ENCODE data around the gene NKX6-2. TPM values are rescaled to one million over a fixed set of nuclear protein-coding genes. Genes with fewer than 3 reads are reported as not detected.
"Not testable (repeated sequence)": the region's sequence is repeated elsewhere in the genome, so short reads cannot be mapped to it uniquely, and the experiment has no call there.

NKX6-2 gene
- total RNA-seq, 2 donors from 2014 or later = 2.1 TPM; not detected in 1

DNA sequence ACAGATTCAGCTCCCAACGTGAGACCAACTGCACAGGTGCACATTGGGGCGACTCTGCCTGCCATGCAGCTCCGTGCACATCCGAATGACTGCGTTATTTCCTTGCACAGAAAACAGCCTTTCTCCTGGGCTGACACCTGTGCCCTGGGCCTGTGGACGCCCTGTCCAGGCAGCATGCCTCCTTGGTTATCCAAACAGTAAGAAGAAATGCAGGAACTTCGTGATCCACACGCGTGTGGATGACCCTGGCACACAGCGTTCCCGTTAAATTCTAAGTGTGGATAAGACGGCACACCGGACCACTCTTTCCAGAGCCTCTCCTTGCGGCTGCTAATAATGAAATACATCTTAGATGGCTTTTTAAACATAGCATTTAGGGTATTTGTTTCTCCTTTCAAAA is 39.6 kb downstream of the NKX6-2 start:
- Histone ChIP-seq H3K4me3 (no peak overlapping the region), H3K36me3 (replicated peaks in 1 of 2; ENCODE audit: insufficient read depth in 1 of 2, low read depth in 2 of 2) (no peaks in the 10 kb centered on the region), H3K27ac (no peak overlapping the region), H3K9me3 (no peaks in the 10 kb centered on the region), H3K27me3 (no peaks in the 10 kb centered on the region), H3K4me1 (no peaks in the 10 kb centered on the region)
- DNase-seq (no peak), ATAC-seq (no peak)
- intact Hi-C loops (cut with DNase I) = no loop called here
- whole genome bisulfite sequencing, 2 donors = 89 to 90% methylated on average over 13 to 14 of the region's 14 CpGs
- no peak for TF ChIP-seq POLR2A (IDR thresholded peaks at IDR 0.05)
- TF ChIP-seq, protein P1, sequence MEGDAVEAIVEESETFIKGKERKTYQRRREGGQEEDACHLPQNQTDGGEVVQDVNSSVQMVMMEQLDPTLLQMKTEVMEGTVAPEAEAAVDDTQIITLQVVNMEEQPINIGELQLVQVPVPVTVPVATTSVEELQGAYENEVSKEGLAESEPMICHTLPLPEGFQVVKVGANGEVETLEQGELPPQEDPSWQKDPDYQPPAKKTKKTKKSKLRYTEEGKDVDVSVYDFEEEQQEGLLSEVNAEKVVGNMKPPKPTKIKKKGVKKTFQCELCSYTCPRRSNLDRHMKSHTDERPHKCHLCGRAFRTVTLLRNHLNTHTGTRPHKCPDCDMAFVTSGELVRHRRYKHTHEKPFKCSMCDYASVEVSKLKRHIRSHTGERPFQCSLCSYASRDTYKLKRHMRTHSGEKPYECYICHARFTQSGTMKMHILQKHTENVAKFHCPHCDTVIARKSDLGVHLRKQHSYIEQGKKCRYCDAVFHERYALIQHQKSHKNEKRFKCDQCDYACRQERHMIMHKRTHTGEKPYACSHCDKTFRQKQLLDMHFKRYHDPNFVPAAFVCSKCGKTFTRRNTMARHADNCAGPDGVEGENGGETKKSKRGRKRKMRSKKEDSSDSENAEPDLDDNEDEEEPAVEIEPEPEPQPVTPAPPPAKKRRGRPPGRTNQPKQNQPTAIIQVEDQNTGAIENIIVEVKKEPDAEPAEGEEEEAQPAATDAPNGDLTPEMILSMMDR (IDR thresholded peaks at IDR 0.05) = no peak

DNA sequence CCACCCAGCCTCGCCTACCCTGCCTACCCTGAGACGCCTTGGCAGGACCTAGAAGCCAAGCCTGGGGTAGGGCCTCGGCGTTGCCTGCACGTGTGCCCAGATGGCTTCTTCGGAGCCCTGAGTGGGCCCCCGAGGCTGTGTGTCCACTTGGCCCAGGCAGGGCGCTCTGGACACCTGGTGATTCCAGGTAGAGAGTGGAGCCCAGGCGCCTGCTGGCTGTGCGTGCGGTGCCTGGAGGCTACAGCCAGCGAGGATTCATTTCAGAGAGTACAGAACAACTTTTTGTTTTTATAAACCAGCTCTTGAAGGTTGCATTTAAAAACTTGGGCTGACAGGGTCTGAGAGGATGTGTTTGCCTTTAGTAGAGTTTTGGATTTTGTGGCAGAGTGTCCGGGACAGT is 40.0 kb downstream of the NKX6-2 start:
- no peak for DNase-seq
- H3K27ac ChIP-seq = no peak overlapping the region

DNA sequence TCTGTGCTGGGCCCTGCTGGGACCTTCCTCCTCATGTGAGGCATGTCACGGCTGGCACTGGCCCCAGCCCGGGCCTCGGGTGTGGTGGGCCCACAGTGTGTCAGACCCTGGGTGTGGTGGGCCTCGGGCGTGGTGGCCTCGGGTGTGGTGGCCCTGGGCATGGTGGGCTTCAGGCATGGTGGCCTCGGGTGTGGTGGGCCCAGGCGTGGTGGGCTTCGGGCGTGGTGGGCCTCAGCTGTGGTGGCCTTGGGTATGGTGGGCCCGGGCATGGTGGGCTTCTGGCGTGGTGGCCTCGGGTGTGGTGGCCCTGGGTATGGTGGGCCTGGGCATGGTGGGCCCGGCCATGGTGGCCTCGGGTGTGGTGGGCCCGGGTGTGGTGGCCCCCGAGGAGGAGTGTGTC is 40.4 kb downstream of the NKX6-2 start:
- intact Hi-C loops (cut with DNase I) = no loop called here
- Histone ChIP-seq H3K4me1 (no peaks in the 10 kb centered on the region), H3K27ac (no peak overlapping the region), H3K36me3 (replicated peaks in 1 of 2; ENCODE audit: insufficient read depth in 1 of 2, low read depth in 2 of 2) (no peaks in the 10 kb centered on the region), H3K9me3 (no peaks in the 10 kb centered on the region), H3K4me3 (no peak overlapping the region), H3K27me3 (no peaks in the 10 kb centered on the region)
- TF ChIP-seq, protein P1 (IDR thresholded peaks at IDR 0.05) = no peak
- no peak for TF ChIP-seq POLR2A (IDR thresholded peaks at IDR 0.05)
- WGBS, 2 donors = 90 to 94% methylated on average over 2 to 14 of the region's 17 CpGs
- ATAC-seq = peak; percentile 16
- no peak for DNase-seq

More for the DNA sequence above, 40.0 kb downstream of the NKX6-2 start:
- Histone ChIP-seq H3K4me1 (no peaks in the 10 kb centered on the region), H3K27me3 (no peaks in the 10 kb centered on the region), H3K4me3 (no peak overlapping the region), H3K36me3 (replicated peaks in 1 of 2; ENCODE audit: insufficient read depth in 1 of 2, low read depth in 2 of 2) (no peaks in the 10 kb centered on the region), H3K9me3 (no peaks in the 10 kb centered on the region)
- no peak for TF ChIP-seq POLR2A (IDR thresholded peaks at IDR 0.05)
- TF ChIP-seq, protein P1 (IDR thresholded peaks at IDR 0.05) = no peak
- intact Hi-C loops (cut with DNase I) = no loop called here
- no peak for ATAC-seq
- WGBS, 2 donors = 91 to 94% methylated on average over 8 to 13 of the region's 13 CpGs

GRCh38 chr10:132744839-132745238 is 41.1 kb downstream of the NKX6-2 start:
- Histone ChIP-seq H3K27me3 (no peaks in the 10 kb centered on the region), H3K9me3 (no peaks in the 10 kb centered on the region), H3K4me3 (no peak overlapping the region), H3K36me3 (replicated peaks in 1 of 2; ENCODE audit: insufficient read depth in 1 of 2, low read depth in 2 of 2) (no peaks in the 10 kb centered on the region), H3K27ac (no peak overlapping the region), H3K4me1 (no peaks in the 10 kb centered on the region)
- intact Hi-C loops (cut with DNase I) = no loop called here
- no peak for ATAC-seq
- no peak for DNase-seq
- 93 to 96% methylated on average over 12 to 19 of the region's 19 CpGs for WGBS, 2 donors
- TF ChIP-seq, protein P1 (IDR thresholded peaks at IDR 0.05) = no peak
- TF ChIP-seq POLR2A (IDR thresholded peaks at IDR 0.05) = no peak

GRCh38 chr10:132743925-132744490 is 41.9 kb downstream of the NKX6-2 start:
- ATAC-seq (no peak), DNase-seq (no peak)
- no peaks in the 10 kb centered on the region for H3K36me3 ChIP-seq (replicated peaks in 1 of 2; ENCODE audit: insufficient read depth in 1 of 2, low read depth in 2 of 2)
- 90 to 97% methylated on average over 13 to 18 of the region's 18 CpGs for WGBS, 2 donors
- H3K9me3 ChIP-seq = no peaks in the 10 kb centered on the region
- intact Hi-C loops (cut with DNase I) = no loop called here
- no peak overlapping the region for H3K4me3 ChIP-seq
- H3K4me1 ChIP-seq = no peaks in the 10 kb centered on the region
- no peaks in the 10 kb centered on the region for H3K27me3 ChIP-seq
- TF ChIP-seq POLR2A (IDR thresholded peaks at IDR 0.05) = no peak
- TF ChIP-seq, protein P1 (IDR thresholded peaks at IDR 0.05) = no peak
- H3K27ac ChIP-seq = no peak overlapping the region

GRCh38 chr10:132743196-132743924 is 42.6 kb downstream of the NKX6-2 start:
- H3K27ac ChIP-seq; DNase-seq; intact Hi-C loops (cut with DNase I); H3K4me1 ChIP-seq; H3K4me3 ChIP-seq; H3K9me3 ChIP-seq; H3K27me3 ChIP-seq; H3K36me3 ChIP-seq (replicated peaks in 1 of 2; ENCODE audit: insufficient read depth in 1 of 2, low read depth in 2 of 2); ATAC-seq: not testable (repeated sequence)
- 86% methylated on average over 17 to 29 of the region's 30 CpGs for WGBS, 2 donors
